NCI-H2029 treated with DMSO at 0.1 percent for 48 hours (cell line): ENCODE data around the gene IZUMO2.

Experiments used
- DNase-seq: peaks from one replicate; lab custom pipeline; 2025; lab: John Stamatoyannopoulos, UW

The IZUMO2 gene

DNA sequence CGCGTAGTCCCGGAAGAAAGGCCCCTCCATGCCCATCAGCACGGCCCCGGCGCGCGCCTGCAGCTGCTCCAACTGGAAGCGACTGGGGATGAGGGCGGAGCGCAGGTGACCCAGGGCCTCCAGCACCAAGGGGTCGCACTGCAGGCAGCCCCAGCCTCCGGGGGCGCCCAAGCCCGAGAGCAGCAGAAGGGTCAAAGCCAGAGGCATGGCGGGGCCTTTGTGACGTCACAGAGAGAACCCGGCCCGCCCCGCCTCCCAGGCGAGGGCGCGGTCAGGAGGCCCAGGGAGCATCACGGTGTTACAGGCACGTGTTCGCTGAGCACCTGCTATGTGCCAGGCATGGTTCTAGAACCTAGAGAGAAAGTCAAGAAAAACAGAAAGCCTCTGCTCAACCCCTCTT lies at the start of gene IZUMO2:
Gene IZUMO2 (minus strand): TSS at position 294 of the 400 bp plus-strand sequence. CDS start 87 bp downstream, at position 207.
- DNase-seq, result no peak

DNA sequence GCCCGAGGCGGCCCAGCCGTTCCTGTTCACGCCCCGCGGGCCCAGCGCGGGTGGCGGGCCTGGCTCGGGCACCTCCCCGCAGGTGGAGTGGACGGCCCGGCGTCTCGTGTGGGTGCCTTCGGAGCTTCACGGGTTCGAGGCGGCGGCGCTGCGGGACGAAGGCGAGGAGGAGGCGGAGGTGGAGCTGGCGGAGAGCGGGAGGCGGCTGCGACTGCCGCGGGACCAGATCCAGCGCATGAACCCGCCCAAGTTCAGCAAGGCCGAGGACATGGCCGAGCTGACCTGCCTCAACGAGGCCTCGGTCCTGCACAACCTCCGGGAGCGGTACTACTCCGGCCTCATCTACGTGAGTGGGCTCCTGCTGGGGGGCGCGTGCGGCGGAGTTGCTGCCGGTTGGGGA lies 47.3 kb upstream of the IZUMO2 start:
- no peak for DNase-seq

DNA sequence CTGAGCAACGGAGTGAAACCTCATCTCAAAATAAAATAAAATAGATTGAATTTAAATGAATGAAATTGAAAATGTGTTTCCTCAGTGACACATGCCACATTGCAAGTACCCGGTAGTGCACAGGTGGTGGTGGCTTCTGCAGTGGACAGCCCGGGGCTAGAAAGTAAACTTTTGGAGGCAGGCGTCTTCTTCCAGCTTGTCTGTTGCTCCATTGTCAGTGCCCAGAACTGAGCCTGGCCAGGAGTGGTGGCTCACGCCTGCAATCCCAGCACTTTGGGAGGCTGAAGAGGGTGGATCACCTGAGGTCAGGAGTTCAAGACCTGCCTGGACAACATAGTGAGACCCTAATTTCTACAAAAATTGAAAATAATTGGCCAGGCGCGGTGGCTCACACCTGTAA lies 46.0 kb upstream of the IZUMO2 start:
- DNase-seq, result no peak

DNA sequence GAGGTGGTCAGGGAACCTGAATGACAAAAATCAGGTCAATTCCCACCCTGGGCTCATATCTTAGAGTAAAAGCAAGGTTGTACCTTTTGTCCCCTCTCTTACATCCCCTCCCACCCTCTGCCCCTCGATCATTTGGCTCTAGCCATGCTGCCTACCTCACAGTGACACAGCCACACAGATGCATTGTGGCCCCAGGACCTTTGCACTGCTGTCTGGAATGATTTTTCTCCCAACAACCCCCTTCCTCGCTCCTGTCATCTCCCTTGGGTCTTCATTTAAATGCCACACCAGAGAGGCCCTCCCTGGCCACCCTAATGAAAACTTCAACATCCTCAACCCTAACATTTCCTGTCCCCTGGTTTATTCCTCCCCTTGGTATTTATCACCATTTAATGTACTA lies 44.6 kb upstream of the IZUMO2 start:
- DNase-seq, result no peak

DNA sequence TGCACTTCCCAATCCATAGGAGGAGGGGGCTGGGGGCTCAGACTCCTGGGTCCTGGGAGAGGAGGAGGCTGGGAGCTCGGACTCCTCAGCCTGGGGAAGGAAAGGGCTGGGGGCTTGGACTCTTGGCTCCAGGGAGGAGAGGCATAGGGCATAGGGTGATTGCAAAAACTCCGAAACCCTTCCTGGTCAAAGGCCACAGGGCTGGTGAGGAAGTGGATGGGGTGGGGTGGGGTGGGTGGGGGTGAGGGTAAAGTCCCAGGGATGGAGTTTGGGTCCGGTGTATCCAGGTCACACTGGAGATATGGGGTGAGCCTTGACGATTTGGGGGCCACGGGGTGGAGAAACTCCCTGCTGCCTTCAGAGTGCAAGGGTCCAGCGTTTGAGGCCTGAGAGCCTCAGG lies 43.1 kb upstream of the IZUMO2 start:
- DNase-seq, result no peak

DNA sequence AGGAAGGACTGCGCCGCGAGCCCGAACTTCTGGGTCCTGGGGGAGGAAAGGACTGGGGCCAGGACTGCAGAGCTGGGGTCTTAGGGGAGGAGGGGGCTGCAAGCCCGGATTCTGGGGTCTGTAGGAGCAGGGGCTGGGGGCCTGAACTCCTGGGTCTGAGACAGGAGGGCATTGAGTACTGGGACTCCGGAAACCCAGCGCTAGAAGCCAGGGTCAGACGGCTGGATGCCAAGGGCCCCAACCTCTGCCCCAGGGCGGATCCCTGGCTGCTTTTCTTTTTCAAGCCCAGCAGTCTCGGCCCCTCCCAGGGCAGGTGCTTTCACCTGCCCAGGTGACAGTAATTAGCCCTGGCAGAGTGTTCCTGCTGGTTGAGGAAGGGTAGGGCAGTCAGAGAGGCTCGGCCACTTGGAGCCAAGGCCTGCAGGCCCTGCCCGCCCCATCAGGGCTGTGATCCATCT lies 42.6 kb upstream of the IZUMO2 start:
- peak; percentile 39 for DNase-seq

DNA sequence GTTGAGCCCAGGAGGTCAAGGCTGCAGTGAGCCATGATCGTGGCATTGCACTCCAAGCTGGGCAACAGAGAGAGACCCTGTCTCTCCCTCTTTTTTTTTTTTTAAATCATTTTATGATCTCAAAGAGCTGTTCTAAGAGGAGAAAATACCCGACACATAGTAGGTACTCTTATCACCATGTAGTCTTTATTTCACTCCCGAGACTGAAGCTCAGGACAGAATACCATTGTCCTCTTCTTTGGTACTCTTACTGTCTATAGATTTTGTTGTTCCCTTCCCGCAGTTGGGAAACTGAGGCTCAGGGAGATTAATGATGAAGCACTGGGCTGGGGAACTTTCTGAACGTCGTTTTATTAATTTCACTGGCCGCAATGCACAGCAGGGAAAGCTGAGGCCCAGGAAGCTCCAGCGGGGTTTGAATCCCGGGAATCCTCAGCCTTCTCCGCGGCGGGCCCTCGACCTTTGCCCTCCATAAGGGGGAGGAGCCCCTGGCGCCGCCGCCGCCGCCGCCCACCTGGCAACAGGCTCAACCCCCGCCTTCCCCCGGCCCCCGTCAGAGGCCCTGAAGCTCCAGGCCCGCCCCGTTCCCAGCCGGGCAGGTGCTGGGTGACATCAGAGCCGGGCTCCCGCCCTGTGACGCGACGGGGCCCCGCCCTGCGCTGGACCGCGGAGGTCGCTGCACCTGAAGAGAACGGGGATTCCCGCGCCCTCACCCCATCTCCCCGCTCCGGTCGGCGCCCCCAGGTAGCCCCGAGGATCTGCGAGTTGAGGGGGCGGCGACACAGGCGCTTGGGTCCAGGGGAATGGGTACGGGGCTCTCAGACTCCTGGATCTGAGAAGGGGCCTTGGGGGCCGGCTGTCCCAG lies 42.0 kb upstream of the IZUMO2 start:
- DNase-seq, result peak; percentile 67

DNA sequence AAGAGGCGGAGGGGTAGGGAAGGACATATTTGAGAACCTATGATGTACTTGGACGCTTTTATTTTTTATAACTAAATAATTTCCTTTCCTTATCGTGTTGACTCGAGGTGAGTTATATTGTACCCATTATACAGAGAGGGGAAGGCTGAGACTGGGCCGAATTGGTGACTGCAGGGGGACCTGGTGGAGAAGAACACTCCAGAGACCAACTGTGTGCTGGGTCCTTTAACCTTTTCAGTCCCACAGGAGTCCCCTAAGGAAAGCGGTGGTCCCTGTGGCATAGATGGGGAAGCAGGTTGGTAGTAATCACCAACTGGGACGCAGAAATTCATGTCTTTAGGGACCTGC lies 41.0 kb upstream of the IZUMO2 start:
- no peak for DNase-seq

DNA sequence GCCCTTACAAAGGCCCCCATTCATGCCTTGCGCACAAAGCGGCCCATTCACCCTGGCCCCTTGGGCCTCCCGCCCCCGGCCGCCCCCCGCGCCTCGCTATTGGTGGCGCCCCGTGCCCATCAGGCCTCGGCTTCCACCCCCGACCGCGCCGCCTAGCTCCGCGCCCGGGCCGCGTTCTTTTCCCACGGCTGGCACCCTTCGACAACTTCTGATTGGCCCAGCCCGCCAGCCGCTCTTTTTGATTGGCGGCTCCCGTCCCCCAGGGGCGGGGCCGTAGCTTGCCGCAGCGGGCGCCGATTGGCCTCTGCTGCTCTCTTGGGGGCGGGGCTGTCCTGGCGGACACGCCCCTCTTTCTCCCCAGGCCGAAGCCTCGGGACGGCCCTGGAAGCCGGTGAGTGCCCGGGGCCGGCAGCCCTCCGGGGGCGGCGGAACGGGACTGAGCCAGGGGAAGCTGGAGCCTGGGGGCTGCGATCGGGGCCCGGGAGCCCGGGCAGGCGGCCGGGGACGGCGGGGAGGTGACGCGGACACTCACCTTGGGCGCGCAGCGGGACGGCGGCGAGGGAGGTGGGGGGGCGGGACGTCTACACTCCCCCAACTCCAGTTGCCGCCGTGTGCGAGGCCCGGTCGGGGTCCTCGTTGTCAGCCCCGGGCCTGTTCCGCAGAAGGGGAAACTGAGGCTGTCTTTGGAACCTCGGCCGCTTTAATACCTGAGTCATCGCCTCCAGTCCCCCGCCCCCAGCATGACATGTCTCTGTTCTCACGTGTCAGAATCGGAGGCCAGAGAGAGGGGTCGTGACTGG lies 40.4 kb upstream of the IZUMO2 start, which contains the start of gene MYH14:
Gene MYH14 (plus strand): TSS at position 342 of the 800 bp plus-strand sequence. CDS start 6,744 bp downstream, outside the sequence.
- peak; percentile 83 for DNase-seq

DNA sequence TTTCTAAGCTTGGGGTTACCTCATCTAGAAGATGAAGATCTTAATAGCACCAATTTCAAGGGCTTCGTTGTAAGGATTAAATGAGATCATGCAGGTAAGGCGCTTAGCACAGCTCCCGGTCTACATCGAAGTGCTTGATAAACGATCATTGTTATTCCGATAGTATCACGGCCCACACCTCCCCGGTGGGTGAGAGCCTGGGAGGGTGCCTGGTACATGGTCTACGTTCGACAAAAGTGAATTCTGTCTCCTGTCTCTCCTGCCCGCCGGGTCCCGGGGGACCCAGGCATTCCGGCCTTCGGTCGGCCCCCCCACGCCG lies 39.8 kb upstream of the IZUMO2 start:
- no peak for DNase-seq

DNA sequence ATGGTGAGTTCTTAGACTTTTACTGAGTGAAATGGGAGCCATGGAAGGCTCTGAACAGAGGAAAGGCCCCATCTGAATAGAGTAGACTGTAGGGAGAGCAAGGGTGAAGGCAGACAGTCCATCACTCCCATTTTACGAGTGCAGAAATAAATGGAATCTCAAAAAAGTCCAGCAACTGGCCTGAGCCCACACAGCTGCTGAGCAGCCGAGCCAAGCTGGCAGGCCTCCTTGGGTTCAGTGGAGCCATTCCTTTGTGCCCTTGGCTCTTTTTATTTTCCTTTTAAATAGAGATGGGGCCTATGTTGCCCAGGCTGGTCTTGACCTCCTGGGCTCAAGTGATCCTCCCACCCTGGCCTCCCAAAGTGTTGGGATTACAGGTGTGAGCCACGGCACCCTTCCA lies 39.3 kb upstream of the IZUMO2 start:
- DNase-seq, result no peak

DNA sequence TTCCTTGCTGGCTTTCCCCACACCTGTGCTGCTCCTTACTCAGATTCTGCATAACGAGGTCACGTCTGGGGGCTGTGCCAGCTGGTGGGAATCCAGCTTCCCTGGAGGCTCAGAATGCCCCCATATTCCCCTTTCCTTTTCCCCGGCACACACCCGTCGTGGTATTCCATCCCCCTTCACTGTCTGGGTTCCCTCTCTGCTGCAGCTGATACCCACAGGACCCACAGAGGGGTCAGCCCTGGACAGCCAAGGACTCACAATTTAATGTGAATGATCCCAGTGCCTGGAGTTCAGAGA lies 36.1 kb upstream of the IZUMO2 start:
- no peak for DNase-seq

DNA sequence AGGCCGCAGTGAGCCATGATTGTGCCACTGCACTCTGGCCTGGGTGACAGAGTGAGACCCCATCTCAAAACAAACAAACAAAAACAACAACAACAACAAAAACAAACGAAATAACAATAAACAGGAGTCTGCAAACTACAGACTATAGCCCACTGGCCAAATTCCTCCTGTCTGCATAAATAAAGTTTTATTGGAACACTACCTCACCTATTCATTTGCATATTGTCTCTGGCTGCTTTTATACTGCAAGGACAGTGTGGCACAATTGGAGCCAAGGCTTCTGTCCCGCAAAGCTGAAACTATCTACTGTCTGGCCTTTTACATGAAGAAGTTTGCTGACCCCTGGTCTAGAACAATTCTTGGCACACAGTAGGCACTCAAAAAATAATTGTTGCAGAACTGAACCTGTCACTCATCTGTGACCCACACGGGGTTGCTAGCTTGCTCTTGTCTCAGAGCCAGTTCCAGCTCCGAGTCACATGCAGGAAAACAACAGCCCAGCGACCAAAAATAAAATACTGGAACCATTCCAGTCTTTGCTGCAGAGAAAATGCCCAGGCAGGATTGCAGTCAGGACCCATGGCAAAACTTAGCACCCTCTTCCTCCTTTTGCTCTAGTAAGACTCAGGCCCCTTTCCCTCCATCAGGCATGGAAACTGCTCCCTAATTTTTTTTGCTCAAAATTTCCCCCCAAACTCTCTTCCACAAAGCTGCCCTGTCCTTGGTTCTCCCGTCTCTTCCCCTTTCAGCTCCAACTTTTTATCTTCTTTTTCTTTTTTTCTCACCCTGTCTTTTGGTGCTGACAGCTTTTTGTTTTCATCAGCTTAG lies 35.6 kb upstream of the IZUMO2 start:
- no peak for DNase-seq

DNA sequence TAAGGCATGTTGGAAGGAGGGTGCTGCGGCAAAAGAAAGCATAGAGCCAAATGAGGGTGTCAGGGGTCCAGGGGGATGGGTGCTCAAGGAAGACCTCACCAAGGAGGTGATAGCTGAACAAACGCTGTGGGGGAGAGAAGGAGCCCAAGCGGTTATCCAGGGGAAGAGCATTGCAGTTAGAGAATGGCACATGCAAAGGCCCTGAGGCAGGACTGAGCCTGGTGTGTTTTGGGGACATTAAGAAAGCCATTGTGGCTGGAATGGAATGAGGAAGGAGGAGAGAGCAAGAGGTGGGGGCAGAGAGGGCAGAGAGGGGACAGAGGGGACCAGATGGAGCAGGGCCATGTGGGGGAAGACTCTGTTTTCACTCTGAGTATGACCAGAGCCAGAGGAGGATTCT lies 34.3 kb upstream of the IZUMO2 start:
- no peak for DNase-seq

DNA sequence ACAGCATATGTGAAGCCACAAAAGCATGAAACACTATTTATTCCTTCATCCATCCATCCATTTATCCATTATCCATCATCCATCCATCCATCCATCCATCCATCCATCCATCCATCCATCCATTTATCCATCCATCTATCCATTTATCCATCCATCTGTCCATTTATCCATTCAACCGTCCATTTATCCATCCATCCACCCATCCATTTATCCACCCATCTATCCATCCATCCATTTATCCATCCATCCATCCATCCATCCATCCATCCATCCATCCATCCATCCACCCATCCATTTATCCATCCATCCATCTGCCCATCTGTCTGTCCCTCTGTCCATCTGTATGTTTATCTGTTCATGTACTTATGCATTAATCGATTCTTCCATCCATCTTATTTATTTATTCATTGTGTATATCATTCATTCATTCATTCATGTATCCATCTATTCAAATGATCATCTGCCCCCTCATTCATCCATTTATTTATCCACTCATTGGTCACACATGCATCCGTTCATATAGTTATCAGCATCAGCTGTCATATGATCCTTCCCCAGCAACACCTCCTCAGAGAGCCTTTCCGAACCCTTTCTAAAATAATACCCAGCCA lies 33.3 kb upstream of the IZUMO2 start:
- DNase-seq, result no peak

DNA sequence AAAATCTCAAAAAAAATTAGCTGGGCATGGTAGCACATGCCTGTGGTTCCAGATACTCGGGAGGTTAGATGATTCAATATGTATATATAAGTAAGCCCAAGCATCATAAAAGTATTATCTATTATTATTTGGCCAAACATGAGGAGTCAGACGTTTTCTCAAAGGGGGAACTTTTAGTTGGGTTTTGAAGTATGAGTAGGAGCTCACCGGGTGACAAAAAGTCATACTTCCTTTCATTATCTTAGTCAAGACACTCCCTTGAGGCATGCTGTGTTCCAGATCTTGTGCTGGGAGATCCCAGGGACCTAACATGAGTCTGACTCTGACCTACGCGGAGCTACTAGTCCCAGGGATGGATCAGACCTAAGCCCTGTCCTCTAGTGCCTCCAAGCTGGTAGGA lies 32.1 kb upstream of the IZUMO2 start:
- no peak for DNase-seq

DNA sequence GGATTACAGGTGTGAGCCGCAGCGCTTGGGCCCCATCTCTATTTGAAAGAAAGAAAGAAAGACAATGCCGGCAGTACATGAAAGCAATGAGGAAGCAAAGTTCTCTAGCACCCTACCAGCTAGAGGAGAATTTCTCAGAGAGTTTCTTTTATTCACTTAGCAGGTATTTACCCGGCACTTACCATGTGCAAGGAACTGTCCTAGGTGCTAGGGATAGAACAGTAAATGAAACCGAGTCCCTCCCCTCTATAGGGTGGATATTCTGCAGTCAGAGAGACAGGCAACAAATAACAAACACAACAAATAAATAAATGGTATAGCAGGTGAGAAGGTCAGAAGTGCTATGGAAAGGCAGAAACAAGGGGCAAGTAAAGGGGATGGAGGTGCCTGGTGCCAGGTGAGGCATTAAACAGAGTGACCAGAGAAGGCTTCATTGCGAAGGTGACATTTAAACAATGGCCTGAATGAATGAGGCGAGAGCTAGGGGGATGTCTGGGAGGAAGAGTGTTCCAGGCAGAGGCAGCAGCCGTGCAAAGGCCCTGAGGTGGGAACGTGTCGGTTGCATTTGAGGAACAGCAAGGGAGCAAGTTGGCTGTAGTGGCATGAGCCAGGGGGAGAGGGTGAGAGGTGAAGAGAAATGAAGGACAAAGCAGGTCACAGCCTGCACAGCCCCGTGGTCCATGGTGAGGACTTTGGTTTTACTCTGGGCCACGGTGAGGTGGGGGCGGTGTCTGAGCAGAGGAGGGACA lies 29.6 kb upstream of the IZUMO2 start:
- DNase-seq, result no peak

DNA sequence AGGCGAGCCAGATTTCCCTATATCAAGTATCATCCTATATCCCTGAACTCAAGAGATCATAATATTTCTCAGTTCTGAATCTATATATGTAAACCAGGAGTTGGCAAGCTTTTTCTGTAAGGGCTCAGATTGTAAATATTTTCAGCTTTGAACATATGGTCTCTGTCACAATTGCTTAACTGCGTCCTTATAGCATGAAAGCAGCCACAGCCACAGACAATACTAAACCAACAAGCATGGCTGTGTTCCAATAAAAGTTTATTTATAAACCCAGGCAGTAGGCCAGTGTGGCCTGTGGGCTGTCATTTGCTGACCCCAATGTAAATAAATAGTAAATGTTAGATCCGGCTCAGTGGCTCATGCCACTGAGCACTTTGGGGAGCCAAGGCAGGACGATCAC lies 28.1 kb upstream of the IZUMO2 start:
- DNase-seq, result no peak

DNA sequence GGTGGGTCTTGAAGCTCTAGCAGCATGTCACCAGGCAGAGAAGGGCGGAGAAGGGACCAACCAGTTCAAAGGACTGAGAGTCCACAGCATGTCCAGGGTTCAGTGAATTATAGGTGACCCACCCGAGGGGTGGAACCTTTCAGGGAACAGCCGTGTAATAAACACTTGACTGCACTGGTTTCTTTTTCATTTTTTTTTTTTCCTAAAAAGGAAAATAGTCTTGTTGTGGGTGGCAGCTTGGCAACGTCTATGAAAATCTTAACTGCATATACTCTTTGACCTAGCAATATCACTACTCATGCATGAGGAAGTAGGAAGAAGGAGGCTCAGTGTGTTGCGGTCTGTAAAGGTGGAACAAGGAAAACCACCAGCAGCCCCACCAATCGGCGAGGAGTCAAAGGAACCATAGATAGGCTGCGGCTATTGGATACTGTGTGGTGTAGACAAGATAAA lies 27.4 kb upstream of the IZUMO2 start:
- DNase-seq, result no peak

DNA sequence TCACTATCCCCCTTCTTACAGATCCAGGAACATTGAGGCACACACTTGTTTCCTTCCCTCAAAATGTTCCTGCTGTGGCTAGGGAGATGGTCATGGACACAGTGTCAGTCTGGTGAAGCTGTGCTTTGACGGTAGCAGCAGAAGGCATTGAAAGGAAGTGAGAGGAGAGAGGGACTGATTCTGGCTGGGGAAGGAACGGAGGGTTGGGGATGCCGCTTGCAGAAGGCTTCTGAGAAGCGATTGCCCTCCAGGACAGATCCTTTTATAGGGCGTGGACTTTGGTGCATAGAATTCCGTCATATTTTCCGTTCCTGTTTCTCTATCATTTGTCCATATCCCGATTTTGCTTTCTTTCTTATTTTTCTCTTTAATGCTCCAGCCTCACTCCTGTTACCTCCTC lies 26.2 kb upstream of the IZUMO2 start:
- DNase-seq, result no peak

DNA sequence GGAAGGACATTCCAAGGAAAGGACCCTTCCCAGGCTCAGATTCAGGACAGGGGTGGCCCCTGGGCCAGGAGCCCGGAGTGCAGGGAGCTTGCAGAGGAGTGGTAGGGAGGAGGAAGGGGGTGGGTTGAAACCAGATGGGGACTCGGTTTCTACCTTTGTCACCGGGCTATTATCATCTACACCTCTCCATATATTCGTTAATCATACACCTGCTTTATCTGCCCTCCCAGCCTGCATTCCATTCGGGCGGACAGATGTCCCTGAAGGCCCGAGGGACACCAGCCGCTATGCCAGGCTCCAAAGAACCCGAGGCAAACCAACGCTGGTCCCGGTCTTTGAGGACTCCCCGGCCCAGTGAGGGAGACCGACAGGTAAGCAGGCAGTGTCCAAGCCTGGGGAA lies 24.9 kb upstream of the IZUMO2 start:
- no peak for DNase-seq
